Transverse colon (tissue), 4 donors: ENCODE measurements around the gene NMT2. TPM values are rescaled to one million over a fixed set of nuclear protein-coding genes. Genes with fewer than 3 reads are reported as not detected.

Source experiments
- DNase-seq: peaks from one replicate; pipeline ENCODE4 v3.0.0-alpha.2; 2019
- H3K27ac ChIP-seq, 4 donors: fragments of 200-600 bp; sonication (generic); 2 replicates each; pipeline ENCODE4 v1.5.1; 2016 to 2018; ENCODE audit warnings: inconsistent platforms in 4 of 4
- H3K27me3 ChIP-seq: fragments of 200-600 bp; sonication (generic); 2 replicates; pipeline ENCODE4 v1.5.1; 2017; ENCODE audit warnings: inconsistent platforms
- H3K36me3 ChIP-seq, 4 donors: fragments of 200-600 bp; sonication (generic); 2 replicates each; pipeline ENCODE4 v1.5.1; 2017 to 2019; ENCODE audit warnings: inconsistent platforms in 4 of 4
- H3K4me1 ChIP-seq, 4 donors: fragments of 200-600 bp; sonication (generic); 2 replicates each; pipeline ENCODE4 v1.5.1; 2017 to 2020; ENCODE audit warnings: inconsistent platforms in 4 of 4
- H3K4me3 ChIP-seq, 4 donors: fragments of 200-600 bp; sonication (generic); 1 replicate in 1 of 4; 2 replicates in 3 of 4; pipeline versions ENCODE4 v1.5.1 to v1.6.1; 2017 to 2019; ENCODE audit warnings: inconsistent platforms in 4 of 4
- H3K9me3 ChIP-seq, 2 donors: fragments of 200-600 bp; sonication (generic); 2 replicates each; pipeline ENCODE4 v1.5.1; 2017 to 2019; ENCODE audit warnings: inconsistent platforms in 2 of 2
- EP300 ChIP-seq: sonication (generic); formaldehyde crosslinking; IDR thresholded peaks from one replicate; pipeline ENCODE4 v1.6.1; 2017; ENCODE audit warnings: antibody characterized with exemption, low read depth
- POLR2A ChIP-seq: fragments of 450-650 bp; IDR thresholded peaks from one replicate; pipeline ENCODE4 v1.6.1; 2016; ENCODE audit warnings: antibody characterized with exemption, mild to moderate bottlenecking, moderate library complexity
- POLR2AphosphoS5 ChIP-seq, 3 donors: sonication (generic); formaldehyde crosslinking; IDR thresholded peaks; one replicate each; pipeline ENCODE4 v1.6.1; 2016; ENCODE audit warnings: antibody characterized with exemption in 3 of 3
- WGBS, 2 donors: methylation state at CpG; one replicate each; pipeline ENCODE4 v1.1.5; 2018; ENCODE audit warnings: low coverage in 1 of 2; 5-methylcytosine and 5-hydroxymethylcytosine counted together
- in situ Hi-C, 4 donors: fragments of 200-750 bp; cut with MboI; loops; one replicate each; pipeline versions ENCODE4 v1.15.0 to v1.15.1; 2017; ENCODE audit warnings: low sequenced_read_pairs in 3 of 4, low pct_ligation_motif_present in 1 of 4, low pct_unique_long_range_greater_than_20kb in 1 of 4
- intact Hi-C: fragments of 100-400 bp; cut with DNase I; formaldehyde crosslinking; loops from one replicate; pipeline ENCODE4 v1.15.1; 2023; ENCODE audit warnings: low total_unique reads
- total RNA-seq, 4 donors: library from RNA; depleted of rRNA; stranded (reverse); fragments of >200 nt; gene quantifications; one replicate each; pipeline ENCODE4 v1.1.0, GENCODE V29; 2016
- TF ChIP-seq, protein P1 (sequence below), 5 experiments: fragments of 200-600 bp in 3 of 5; fragments of 450-650 bp in 2 of 5; sonication (generic) in 3 of 5; IDR thresholded peaks; 1 replicate in 2 of 5; 2 replicates in 3 of 5; pipeline ENCODE4 v1.5.1; 2016 to 2017; ENCODE audit warnings: antibody characterized with exemption in 5 of 5, inconsistent platforms in 3 of 5, mild to moderate bottlenecking in 2 of 5, moderate library complexity in 1 of 5

NMT2 gene
- total RNA-seq, 4 donors from 2014 or later = 5.2 to 39.3 (median 33.8) TPM

DNA sequence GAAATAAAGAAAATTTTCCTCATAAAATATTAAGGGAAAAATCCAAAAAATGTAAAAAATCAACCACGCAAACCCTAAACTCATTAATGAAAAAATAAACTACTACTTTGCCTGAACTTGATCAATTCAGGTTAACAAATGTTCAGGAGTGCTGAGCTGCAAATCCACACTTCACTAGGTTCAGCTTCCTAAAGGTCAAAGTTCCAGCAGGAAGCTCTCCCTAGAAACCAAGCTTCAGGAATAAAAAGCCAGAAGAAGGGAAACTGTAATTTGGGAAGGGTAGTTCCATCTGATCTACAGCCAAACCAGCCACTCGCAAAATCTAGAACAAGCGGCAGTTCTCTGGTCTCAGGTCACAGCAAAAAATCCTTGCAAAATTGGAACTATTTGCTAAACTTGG, 7.8 kb upstream of the NMT2 start:
- Histone ChIP-seq H3K27ac (no peak overlapping the region), H3K36me3 (no peaks in the 10 kb centered on the region), H3K27me3 (no peaks in the 10 kb centered on the region), H3K9me3 (no peaks in the 10 kb centered on the region), H3K4me1 (no peaks in the 10 kb centered on the region), H3K4me3 (no peak overlapping the region)
- TF ChIP-seq, protein P1, sequence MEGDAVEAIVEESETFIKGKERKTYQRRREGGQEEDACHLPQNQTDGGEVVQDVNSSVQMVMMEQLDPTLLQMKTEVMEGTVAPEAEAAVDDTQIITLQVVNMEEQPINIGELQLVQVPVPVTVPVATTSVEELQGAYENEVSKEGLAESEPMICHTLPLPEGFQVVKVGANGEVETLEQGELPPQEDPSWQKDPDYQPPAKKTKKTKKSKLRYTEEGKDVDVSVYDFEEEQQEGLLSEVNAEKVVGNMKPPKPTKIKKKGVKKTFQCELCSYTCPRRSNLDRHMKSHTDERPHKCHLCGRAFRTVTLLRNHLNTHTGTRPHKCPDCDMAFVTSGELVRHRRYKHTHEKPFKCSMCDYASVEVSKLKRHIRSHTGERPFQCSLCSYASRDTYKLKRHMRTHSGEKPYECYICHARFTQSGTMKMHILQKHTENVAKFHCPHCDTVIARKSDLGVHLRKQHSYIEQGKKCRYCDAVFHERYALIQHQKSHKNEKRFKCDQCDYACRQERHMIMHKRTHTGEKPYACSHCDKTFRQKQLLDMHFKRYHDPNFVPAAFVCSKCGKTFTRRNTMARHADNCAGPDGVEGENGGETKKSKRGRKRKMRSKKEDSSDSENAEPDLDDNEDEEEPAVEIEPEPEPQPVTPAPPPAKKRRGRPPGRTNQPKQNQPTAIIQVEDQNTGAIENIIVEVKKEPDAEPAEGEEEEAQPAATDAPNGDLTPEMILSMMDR (IDR thresholded peaks at IDR 0.05) = no peak
- no peak for TF ChIP-seq EP300
- DNase-seq = no peak
- intact Hi-C loops = no loop called here
- WGBS, 2 donors = 78 to 84% methylated on average over 3 of the region's 3 CpGs
- in situ Hi-C loops = no loop called here

DNA sequence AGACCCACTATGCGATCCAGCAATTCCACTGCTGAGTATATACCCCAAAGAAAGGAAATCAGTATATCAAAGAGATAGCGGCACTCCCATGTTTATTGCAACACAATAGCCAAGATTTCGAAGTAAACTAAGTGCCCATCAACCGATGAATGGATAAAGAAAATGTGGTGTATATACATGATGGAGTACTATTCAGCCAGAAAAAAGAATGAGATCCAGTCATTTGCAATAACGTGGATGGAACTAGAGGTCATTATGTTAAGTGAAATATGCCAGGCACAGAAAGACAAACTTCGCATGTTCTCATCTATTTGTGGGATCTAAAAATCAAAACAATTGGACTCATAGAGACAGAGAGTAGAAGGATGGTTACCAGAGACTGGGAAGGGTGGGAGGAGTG, 7.1 kb upstream of the NMT2 start:
- intact Hi-C loops = no loop called here
- WGBS, 2 donors = 88 to 91% methylated on average over 6 of the region's 6 CpGs

DNA sequence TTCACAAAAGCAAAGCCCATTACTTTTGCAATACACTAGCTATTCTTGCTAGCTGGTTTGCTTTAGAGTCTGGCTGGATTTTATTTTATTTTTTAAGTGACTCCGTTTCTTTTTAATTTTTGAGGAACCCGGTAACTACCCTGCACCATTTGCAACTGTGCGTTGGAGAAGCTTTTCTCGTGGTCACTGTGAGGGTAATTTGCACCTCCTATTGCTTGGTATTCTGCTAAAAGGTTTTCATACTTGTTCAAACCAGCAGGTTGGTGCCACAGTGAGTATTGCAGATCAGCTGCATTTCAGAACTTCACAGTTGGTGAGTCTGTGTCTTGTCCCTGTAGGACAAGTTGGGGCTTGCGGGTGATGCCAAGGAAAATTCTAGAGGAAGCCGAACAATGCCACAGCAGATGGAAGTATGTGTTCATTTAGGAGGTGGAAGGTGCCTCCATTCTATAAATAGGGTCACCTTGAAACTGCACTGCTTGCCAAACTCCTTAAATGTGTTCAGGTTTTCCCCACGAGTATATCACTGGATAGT, 3.9 kb upstream of the NMT2 start:
- 89 to 93% methylated on average over 7 of the region's 7 CpGs for WGBS, 2 donors
- in situ Hi-C loops (no loop called here), intact Hi-C loops (no loop called here)
- Histone ChIP-seq H3K27ac (no peak overlapping the region), H3K9me3 (no peaks in the 10 kb centered on the region), H3K4me1 (peaks cover 0 to 21% (median 5%) of the 10 kb centered on the region in 4 donors), H3K4me3 (no peak overlapping the region), H3K36me3 (no peaks in the 10 kb centered on the region), H3K27me3 (no peaks in the 10 kb centered on the region)
- DNase-seq = no peak
- no peak for TF ChIP-seq POLR2A
- TF ChIP-seq, protein P1 (IDR thresholded peaks at IDR 0.05) = no peak
- TF ChIP-seq EP300 = no peak
- TF ChIP-seq POLR2AphosphoS5 (IDR thresholded peaks at IDR 0.05) = no peak

More for the DNA sequence above, 7.1 kb upstream of the NMT2 start:
- no peak overlapping the region for H3K27ac ChIP-seq
- no peaks in the 10 kb centered on the region for H3K36me3 ChIP-seq
- DNase-seq = no peak
- peaks cover 0 to 1% (median 0%) of the 10 kb centered on the region in 4 donors for H3K4me1 ChIP-seq
- no peaks in the 10 kb centered on the region for H3K27me3 ChIP-seq
- no peaks in the 10 kb centered on the region for H3K9me3 ChIP-seq
- in situ Hi-C loops = no loop called here
- TF ChIP-seq POLR2A (no peak), POLR2AphosphoS5 (IDR thresholded peaks at IDR 0.05) (no peak), EP300 (no peak)
- TF ChIP-seq, protein P1 (IDR thresholded peaks at IDR 0.05) = no peak
- no peak overlapping the region for H3K4me3 ChIP-seq

DNA sequence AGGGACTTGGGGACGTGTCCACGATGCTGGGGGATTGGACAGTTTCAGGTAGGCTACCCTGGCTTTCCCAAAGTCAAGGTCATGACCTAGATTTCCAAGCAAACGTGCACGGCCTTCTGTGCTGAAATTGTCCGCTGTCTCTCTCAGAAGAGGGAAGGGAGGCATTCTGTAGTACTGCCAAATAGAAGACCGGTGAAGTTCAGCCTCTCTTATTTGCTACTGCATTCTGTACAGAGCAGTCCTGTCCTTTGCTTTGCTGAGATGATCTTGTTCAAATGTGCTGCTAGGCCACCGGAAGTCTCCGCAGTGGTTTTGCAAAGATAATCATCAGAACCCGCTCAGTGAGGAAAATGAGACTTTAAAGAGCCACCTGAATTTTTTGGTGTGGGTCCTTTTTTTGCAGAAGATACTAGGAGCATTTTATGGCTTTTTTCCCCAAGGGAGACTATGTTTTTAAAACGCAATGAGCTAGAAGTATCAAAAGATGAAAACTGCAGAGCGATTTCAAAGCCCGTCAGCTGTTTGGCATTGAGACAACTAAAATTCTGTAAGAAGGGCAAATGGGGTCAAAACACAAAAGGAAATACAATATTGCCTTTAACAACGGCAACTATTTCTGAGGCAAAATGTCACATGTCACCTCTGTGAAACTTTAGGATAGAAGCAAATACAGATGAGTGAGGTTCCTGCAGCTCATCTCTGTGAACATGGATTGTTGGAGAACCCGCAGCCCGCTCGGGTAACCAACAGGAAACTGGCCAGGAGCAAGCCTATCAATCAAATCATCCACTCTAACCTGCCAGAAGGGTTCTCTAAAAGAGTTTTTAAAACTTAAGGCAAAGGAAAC, 1.3 kb upstream of the NMT2 start:
- no peak overlapping the region for H3K4me3 ChIP-seq
- peaks cover 0 to 36% (median 10%) of the 10 kb centered on the region in 4 donors for H3K4me1 ChIP-seq
- TF ChIP-seq EP300 (no peak), POLR2AphosphoS5 (IDR thresholded peaks at IDR 0.05) (peak in 1 of 3 donors; percentile 21), POLR2A (no peak)
- TF ChIP-seq, protein P1 (IDR thresholded peaks at IDR 0.05) = no peak
- peak overlapping the region; percentile 32 to 71 (median 64) for H3K27ac ChIP-seq
- DNase-seq = no peak
- H3K36me3 ChIP-seq = no peaks in the 10 kb centered on the region
- intact Hi-C loops = no loop called here
- in situ Hi-C loops = no loop called here
- no peaks in the 10 kb centered on the region for H3K9me3 ChIP-seq
- no peaks in the 10 kb centered on the region for H3K27me3 ChIP-seq
- WGBS, 2 donors = 57 to 65% methylated on average over 10 to 16 of the region's 16 CpGs
